Liver (tissue), 9 donors: ENCODE results near the gene DIAPH2. TPM values are rescaled to one million over a fixed set of nuclear protein-coding genes. Genes with fewer than 3 reads are reported as not detected.

Source experiments
- DNase-seq: peaks from one replicate; pipeline ENCODE4 v3.0.0-alpha.2; 2017; ENCODE audit warnings: low spot score
- H3K27ac ChIP-seq, 2 donors: one replicate each; pipeline ENCODE4 v1.7.0; 2013; ENCODE audit warnings: inconsistent platforms in 2 of 2, low read length in 2 of 2, control low read depth in 1 of 2, low read depth in 1 of 2, mild to moderate bottlenecking in 1 of 2
- H3K27me3 ChIP-seq, 4 donors: one replicate each; pipeline versions ENCODE4 v1.6.1 to v1.7.0; 2013; ENCODE audit warnings: low read length in 3 of 4, inconsistent platforms in 1 of 4, mild to moderate bottlenecking in 1 of 4, moderate library complexity in 1 of 4; ENCODE audit not compliant: control insufficient read depth in 4 of 4, insufficient read depth in 4 of 4
- H3K36me3 ChIP-seq, 4 donors: one replicate each; pipeline versions ENCODE4 v1.6.1 to v1.7.0; 2013; ENCODE audit warnings: low read length in 3 of 4, mild to moderate bottlenecking in 3 of 4, low read depth in 1 of 4, moderate library complexity in 1 of 4; ENCODE audit not compliant: control insufficient read depth in 4 of 4, insufficient read depth in 3 of 4
- H3K4me1 ChIP-seq, 4 donors: one replicate each; pipeline versions ENCODE4 v1.6.1 to v1.7.0; 2013; ENCODE audit warnings: low read length in 3 of 4, mild to moderate bottlenecking in 3 of 4, moderate library complexity in 1 of 4; ENCODE audit not compliant: control insufficient read depth in 4 of 4, insufficient read depth in 4 of 4
- H3K4me3 ChIP-seq, 3 donors: one replicate each; pipeline versions ENCODE4 v1.6.1 to v1.7.0; 2013; ENCODE audit warnings: low read length in 3 of 3, control low read depth in 1 of 3, low read depth in 1 of 3, mild to moderate bottlenecking in 1 of 3
- H3K9ac ChIP-seq, 2 donors: one replicate each; pipeline ENCODE4 v1.7.0; 2013; ENCODE audit warnings: low read length in 2 of 2, mild to moderate bottlenecking in 2 of 2, moderate library complexity in 2 of 2, control low read depth in 1 of 2, low read depth in 1 of 2
- H3K9me3 ChIP-seq, 4 donors: one replicate each; pipeline versions ENCODE4 v1.6.1 to v1.7.0; 2013; ENCODE audit warnings: low read length in 3 of 4; ENCODE audit not compliant: control insufficient read depth in 4 of 4
- ATF3 ChIP-seq: IDR thresholded peaks from 2 replicates; pipeline ENCODE4 v1.6.1; 2016; ENCODE audit warnings: antibody characterized with exemption
- CTCF ChIP-seq: fragments of 150-350 bp; IDR thresholded peaks from 2 replicates; pipeline ENCODE4 v1.5.1; 2017; ENCODE audit warnings: improper control_type of control experiment, low read depth, low read length; ENCODE audit not compliant: missing input control
- EGR1 ChIP-seq, 2 donors: IDR thresholded peaks; 2 replicates each; pipeline ENCODE4 v1.6.1; 2016 to 2018; ENCODE audit warnings: antibody characterized with exemption in 2 of 2, low read depth in 2 of 2
- FOXA1 ChIP-seq: IDR thresholded peaks from 2 replicates; pipeline ENCODE4 v1.6.1; 2016; ENCODE audit warnings: antibody characterized with exemption
- FOXA2 ChIP-seq: IDR thresholded peaks from 2 replicates; pipeline ENCODE4 v1.6.1; 2016; ENCODE audit warnings: antibody characterized with exemption
- GABPA ChIP-seq, 2 donors: IDR thresholded peaks in 1 of 2; conservative IDR thresholded peaks in 1 of 2; 2 replicates each; pipeline ENCODE4 v1.6.1; 2016; ENCODE audit warnings: antibody characterized with exemption in 2 of 2, mild to moderate bottlenecking in 1 of 2, moderate library complexity in 1 of 2
- HNF4A ChIP-seq, 2 donors: conservative IDR thresholded peaks; 2 replicates each; pipeline ENCODE4 v1.6.1; 2016; ENCODE audit warnings: antibody characterized with exemption in 2 of 2, mild to moderate bottlenecking in 2 of 2
- HNF4G ChIP-seq: IDR thresholded peaks from 2 replicates; pipeline ENCODE4 v1.6.1; 2016; ENCODE audit warnings: antibody characterized with exemption
- JUND ChIP-seq, 2 donors: IDR thresholded peaks; 2 replicates each; pipeline ENCODE4 v1.6.1; 2016; ENCODE audit warnings: antibody characterized with exemption in 2 of 2
- MAX ChIP-seq: IDR thresholded peaks from 2 replicates; pipeline ENCODE4 v1.6.1; 2016; ENCODE audit warnings: antibody characterized with exemption
- NR2F2 ChIP-seq: IDR thresholded peaks from 2 replicates; pipeline ENCODE4 v1.6.1; 2016; ENCODE audit warnings: antibody characterized with exemption
- RAD21 ChIP-seq, 2 donors: IDR thresholded peaks; 2 replicates each; pipeline ENCODE4 v1.6.1; 2016; ENCODE audit warnings: antibody characterized with exemption in 2 of 2, mild to moderate bottlenecking in 2 of 2
- REST ChIP-seq: IDR thresholded peaks from 2 replicates; pipeline ENCODE4 v1.6.1; 2016; ENCODE audit warnings: antibody characterized with exemption, mild to moderate bottlenecking
- RXRA ChIP-seq, 2 donors: IDR thresholded peaks; 2 replicates each; pipeline ENCODE4 v1.6.1; 2017 to 2018; ENCODE audit warnings: antibody characterized with exemption in 2 of 2, mild to moderate bottlenecking in 1 of 2
- SP1 ChIP-seq: IDR thresholded peaks from 2 replicates; pipeline ENCODE4 v1.6.1; 2018; ENCODE audit warnings: antibody characterized with exemption, mild to moderate bottlenecking
- TAF1 ChIP-seq: conservative IDR thresholded peaks from 2 replicates; pipeline ENCODE4 v1.6.1; 2016; ENCODE audit warnings: antibody characterized with exemption, mild to moderate bottlenecking
- YY1 ChIP-seq: IDR thresholded peaks from 2 replicates; pipeline ENCODE4 v1.6.1; 2016; ENCODE audit warnings: antibody characterized with exemption, mild to moderate bottlenecking
- ZBTB33 ChIP-seq: IDR thresholded peaks from 2 replicates; pipeline ENCODE4 v1.6.1; 2016; ENCODE audit warnings: antibody characterized with exemption
- WGBS: extraction: QIAGEN DNeasy Blood & Tissue Kit; methylation state at CpG from one replicate; pipeline ENCODE4 v1.1.7; 2013; 5-methylcytosine and 5-hydroxymethylcytosine counted together
- polyA plus RNA-seq, 2 donors: library from polyadenylated mRNA; stranded (reverse) in 1 of 2; unstranded in 1 of 2; fragments of 200-250 nt in 1 of 2; fragments of >200 nt in 1 of 2; fragmentation: Nextera tagmentation in 1 of 2; extraction: Ambion mirVana in 1 of 2; gene quantifications; one replicate each; pipeline versions ENCODE4 v1.2.1 to v1.2.3, GENCODE V29; 2013 to 2015
- total RNA-seq, 2 donors: library from RNA; depleted of rRNA; stranded (reverse); fragments of >200 nt; gene quantifications; one replicate each; pipeline ENCODE4 v1.2.3, GENCODE V29; 2014
- donor health status: healthy.
- donor health status: healthy.
- donor health status: healthy.
- donor health status: healthy.
- donor health status: healthy.

The DIAPH2 gene
- total and polyA plus RNA-seq, 4 donors = 2.7 to 16.6 (median 5.3) TPM

GRCh38 chrX:96909291-96909690 is 224.6 kb downstream of the DIAPH2 start (continued):
- no peak for TF ChIP-seq GABPA (IDR thresholded peaks at IDR 0.05 in 1 of 2, conservative IDR thresholded peaks at IDR 0.05 in 1 of 2)

GRCh38 chrX:96918864-96919263 is 234.2 kb downstream of the DIAPH2 start:
- WGBS = 94% methylated on average over 2 of the region's 2 CpGs
- Histone ChIP-seq H3K36me3 (no peaks in the 10 kb centered on the region), H3K27me3 (no peaks in the 10 kb centered on the region), H3K27ac (no peak overlapping the region), H3K9ac (no peak overlapping the region), H3K4me3 (no peak overlapping the region), H3K9me3 (no peaks in the 10 kb centered on the region), H3K4me1 (no peaks in the 10 kb centered on the region)
- no peak for DNase-seq
- TF ChIP-seq ZBTB33 (no peak), SP1 (no peak), YY1 (no peak), EGR1 (IDR thresholded peaks at IDR 0.05; ENCODE audit: low read depth in 2 of 2) (no peak), MAX (no peak), TAF1 (no peak), RXRA (IDR thresholded peaks at IDR 0.05) (no peak), FOXA2 (no peak), HNF4G (no peak), GABPA (IDR thresholded peaks at IDR 0.05 in 1 of 2, conservative IDR thresholded peaks at IDR 0.05 in 1 of 2) (no peak), HNF4A (conservative IDR thresholded peaks at IDR 0.05) (no peak), FOXA1 (no peak), JUND (IDR thresholded peaks at IDR 0.05) (no peak)

GRCh38 chrX:96919672-96920071 is 235.0 kb downstream of the DIAPH2 start:
- no peak overlapping the region for H3K4me3 ChIP-seq
- no peak overlapping the region for H3K9ac ChIP-seq
- H3K9me3 ChIP-seq = no peaks in the 10 kb centered on the region
- no peaks in the 10 kb centered on the region for H3K27me3 ChIP-seq
- over 99% methylated on average over 4 of the region's 4 CpGs for WGBS
- DNase-seq = no peak
- H3K36me3 ChIP-seq = no peaks in the 10 kb centered on the region
- H3K4me1 ChIP-seq = no peaks in the 10 kb centered on the region
- no peak overlapping the region for H3K27ac ChIP-seq
- no peak for TF ChIP-seq NR2F2
- TF ChIP-seq SP1 = no peak
- no peak for TF ChIP-seq HNF4G
- no peak for TF ChIP-seq EGR1 (IDR thresholded peaks at IDR 0.05; ENCODE audit: low read depth in 2 of 2)
- no peak for TF ChIP-seq TAF1
- no peak for TF ChIP-seq YY1
- TF ChIP-seq CTCF = no peak
- TF ChIP-seq ZBTB33 = no peak
- TF ChIP-seq MAX = no peak
- no peak for TF ChIP-seq HNF4A (conservative IDR thresholded peaks at IDR 0.05)
- TF ChIP-seq FOXA2 = no peak
- TF ChIP-seq RAD21 (IDR thresholded peaks at IDR 0.05) = no peak
- no peak for TF ChIP-seq REST
- TF ChIP-seq RXRA (IDR thresholded peaks at IDR 0.05) = no peak
- no peak for TF ChIP-seq ATF3
- TF ChIP-seq JUND (IDR thresholded peaks at IDR 0.05) = no peak
